OCI-LY3 (cell line): ENCODE measurements around the gene RASA1.

ENCODE experiments used
- CTCF ChIP-seq: fragments of 200-600, 300-600 bp; sonication (generic); IDR thresholded peaks from 2 replicates; pipeline ENCODE4 v1.5.1; 2014; ENCODE audit warnings: antibody characterized with exemption, low read length, low read depth
- EZH2phosphoT487 ChIP-seq: fragments of 200-600 bp; shearing (Covaris generic); IDR thresholded peaks from 2 replicates; pipeline ENCODE4 v1.6.1; 2018; ENCODE audit warnings: antibody characterized with exemption, mixed run types, low read depth

DNA sequence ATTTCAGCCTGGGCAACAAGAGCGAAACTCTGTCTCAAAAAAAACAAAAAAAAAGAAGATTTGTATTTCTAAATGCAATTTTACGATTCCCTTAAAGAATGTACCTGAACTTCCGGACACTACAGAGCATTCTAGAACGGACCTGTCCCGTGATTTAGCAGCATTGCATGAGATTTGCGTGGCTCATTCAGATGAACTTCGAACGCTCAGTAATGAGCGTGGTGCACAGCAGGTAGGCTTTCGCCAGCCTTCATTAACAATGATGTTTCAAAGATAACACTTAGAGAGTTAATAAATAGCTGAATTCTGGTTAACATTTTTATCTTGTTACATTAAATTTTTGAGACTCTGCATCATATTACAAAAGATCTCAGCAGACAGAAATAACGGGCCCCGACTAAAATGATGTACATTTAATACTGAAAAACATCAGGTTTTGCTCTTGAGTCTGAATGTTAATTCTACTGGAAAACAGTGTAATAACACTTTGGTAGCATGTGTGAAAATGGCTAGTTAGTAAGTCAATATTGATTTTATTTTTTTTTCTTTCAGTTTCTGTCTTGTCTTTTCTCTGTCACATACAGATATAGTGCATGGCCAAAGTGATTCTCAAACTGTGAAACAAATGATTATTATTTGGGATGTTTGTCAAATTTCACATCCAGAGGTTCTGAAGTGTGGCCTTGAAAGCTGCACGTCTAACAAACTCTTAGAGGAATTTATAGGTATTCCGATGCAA, 121.8 kb downstream of the RASA1 start:
- TF ChIP-seq CTCF = no peak
- TF ChIP-seq EZH2phosphoT487 = no peak
